Measurements from ENCODE around the gene ADARB2. TPM values are rescaled to one million over a fixed set of nuclear protein-coding genes. Genes with fewer than 3 reads are reported as not detected.

ADARB2 gene
- total RNA-seq, 6 experiments from 2014 or later: not detected

GRCh38 chr10:1423676-1424253 is 313.6 kb downstream of the ADARB2 start:
- H3K4me1 Mint-ChIP-seq (ENCODE audit: low read depth): no peaks in the 10 kb centered on the region
- TF ChIP-seq CTCF (IDR thresholded peaks at IDR 0.05): no peak
- H3K27me3 Mint-ChIP-seq (ENCODE audit: insufficient read depth): no peaks in the 10 kb centered on the region; the same call in 1 of the 2 replicates
- H3K36me3 Mint-ChIP-seq (ENCODE audit: low read depth): no peaks in the 10 kb centered on the region
- no peak overlapping the region for H3K27ac Mint-ChIP-seq
- no peak for DNase-seq
- no peak overlapping the region for H3K4me3 Mint-ChIP-seq
- peaks cover 21% of the 10 kb centered on the region; the same call in 1 of the 2 replicates for H3K9me3 Mint-ChIP-seq

- Mint-ChIP-seq H3K9me3 (peaks cover 27% of the 10 kb centered on the region; the same call in 1 of the 2 replicates), H3K4me3 (no peak overlapping the region), H3K36me3 (ENCODE audit: low read depth) (no peaks in the 10 kb centered on the region), H3K27ac (no peak overlapping the region), H3K4me1 (ENCODE audit: low read depth) (no peaks in the 10 kb centered on the region), H3K27me3 (ENCODE audit: insufficient read depth) (no peaks in the 10 kb centered on the region; the same call in 1 of the 2 replicates)
- DNase-seq: no peak
- TF ChIP-seq CTCF (IDR thresholded peaks at IDR 0.05): no peak
Observed at GRCh38 chr10:1422275-1422674, 315.1 kb downstream of the ADARB2 start.

- H3K4me3 Mint-ChIP-seq: no peak overlapping the region; the same call in 1 of the 2 replicates
- peak; percentile 68 for TF ChIP-seq CTCF (IDR thresholded peaks at IDR 0.05)
- H3K27ac Mint-ChIP-seq: no peak overlapping the region
- H3K4me1 Mint-ChIP-seq (ENCODE audit: low read depth): no peaks in the 10 kb centered on the region
- H3K36me3 Mint-ChIP-seq (ENCODE audit: low read depth): no peaks in the 10 kb centered on the region
- H3K27me3 Mint-ChIP-seq (ENCODE audit: insufficient read depth): no peaks in the 10 kb centered on the region; the same call in 1 of the 2 replicates
- peaks cover 29% of the 10 kb centered on the region for H3K9me3 Mint-ChIP-seq
- DNase-seq: no peak
Observed at GRCh38 chr10:1420661-1421362, 316.5 kb downstream of the ADARB2 start.

GRCh38 chr10:1419796-1420610 is 317.3 kb downstream of the ADARB2 start:
- H3K9me3 Mint-ChIP-seq: peaks cover 27% of the 10 kb centered on the region
- no peak for TF ChIP-seq CTCF (IDR thresholded peaks at IDR 0.05)
- no peak for DNase-seq
- H3K27ac Mint-ChIP-seq: no peak overlapping the region
- H3K27me3 Mint-ChIP-seq (ENCODE audit: insufficient read depth): no peaks in the 10 kb centered on the region; the same call in 1 of the 2 replicates
- no peaks in the 10 kb centered on the region for H3K36me3 Mint-ChIP-seq (ENCODE audit: low read depth)
- no peaks in the 10 kb centered on the region for H3K4me1 Mint-ChIP-seq (ENCODE audit: low read depth)
- H3K4me3 Mint-ChIP-seq: no peak overlapping the region

GRCh38 chr10:1418031-1418550 is 319.2 kb downstream of the ADARB2 start:
- DNase-seq: no peak
- H3K9me3 Mint-ChIP-seq: peaks cover 18% of the 10 kb centered on the region
- H3K27ac Mint-ChIP-seq: no peak overlapping the region
- TF ChIP-seq CTCF (IDR thresholded peaks at IDR 0.05): no peak
- H3K36me3 Mint-ChIP-seq (ENCODE audit: low read depth): no peaks in the 10 kb centered on the region
- no peak overlapping the region for H3K4me3 Mint-ChIP-seq
- H3K4me1 Mint-ChIP-seq (ENCODE audit: low read depth): no peaks in the 10 kb centered on the region
- H3K27me3 Mint-ChIP-seq (ENCODE audit: insufficient read depth): no peaks in the 10 kb centered on the region

Data from HFFc6 (cell line).